ENCODE results near the gene PARP15.
"Not testable (repeated sequence)": the region's sequence is repeated elsewhere in the genome, so short reads cannot be mapped to it uniquely, and the experiment has no call there.

Gene PARP15

DNA sequence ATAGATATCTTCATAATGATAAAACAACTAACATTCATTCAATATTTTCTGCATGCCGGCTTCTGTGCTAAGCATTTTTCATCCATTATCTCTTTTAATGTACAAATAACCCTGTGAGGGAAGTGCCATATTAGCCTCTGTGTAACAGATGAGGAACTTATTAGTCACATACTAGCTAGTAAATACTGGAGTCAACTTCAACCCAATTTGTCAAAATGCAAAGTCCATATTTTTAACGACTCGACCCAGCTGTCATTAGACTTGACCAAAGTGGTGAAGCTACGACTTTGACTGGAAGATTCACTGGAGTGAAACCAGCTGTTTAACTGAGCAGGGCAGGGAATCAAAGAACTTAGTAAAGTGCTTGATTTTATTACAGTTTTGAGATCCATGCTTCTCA lies 41.6 kb downstream of the PARP15 start:
- DNase-seq: no peak

DNA sequence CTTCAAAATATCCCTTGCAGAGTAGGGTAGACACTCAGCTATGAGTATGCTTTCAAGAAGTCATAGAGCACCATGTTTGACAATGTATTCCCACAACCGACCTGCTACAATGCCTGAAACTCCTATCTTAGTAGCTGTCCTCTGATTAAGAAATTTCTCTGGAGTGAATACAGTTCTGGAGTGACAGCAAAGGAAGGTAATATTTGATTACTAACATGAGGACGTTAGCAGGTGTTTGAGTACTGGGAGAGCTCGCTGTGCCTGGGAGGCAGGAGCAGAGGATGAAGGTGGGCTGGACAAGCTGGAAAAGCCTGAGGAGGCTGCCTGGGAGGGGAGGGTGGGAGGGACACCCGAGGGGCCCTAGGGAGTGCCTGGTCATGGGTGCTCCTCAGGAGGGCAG lies 42.9 kb downstream of the PARP15 start:
- DNase-seq: no peak

DNA sequence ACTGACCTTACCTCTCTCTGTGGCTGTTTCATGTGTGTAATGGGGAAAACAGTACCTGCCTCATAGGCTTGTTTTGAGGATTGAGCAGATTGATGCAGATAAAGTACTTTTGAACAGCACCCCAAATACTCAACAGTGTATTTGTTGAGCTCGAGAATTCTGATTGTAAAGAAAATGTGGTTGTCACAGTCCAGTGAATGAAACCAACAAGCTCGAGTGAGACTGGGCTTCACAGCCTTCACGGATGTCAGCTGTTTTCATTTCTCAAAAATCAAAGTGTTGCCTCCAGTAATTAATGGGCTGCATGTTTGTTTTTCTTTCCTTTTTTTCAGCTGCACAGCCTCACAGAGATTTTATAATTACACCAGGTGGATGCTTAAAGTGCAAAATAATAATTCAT lies 43.7 kb downstream of the PARP15 start:
- DNase-seq: no peak

DNA sequence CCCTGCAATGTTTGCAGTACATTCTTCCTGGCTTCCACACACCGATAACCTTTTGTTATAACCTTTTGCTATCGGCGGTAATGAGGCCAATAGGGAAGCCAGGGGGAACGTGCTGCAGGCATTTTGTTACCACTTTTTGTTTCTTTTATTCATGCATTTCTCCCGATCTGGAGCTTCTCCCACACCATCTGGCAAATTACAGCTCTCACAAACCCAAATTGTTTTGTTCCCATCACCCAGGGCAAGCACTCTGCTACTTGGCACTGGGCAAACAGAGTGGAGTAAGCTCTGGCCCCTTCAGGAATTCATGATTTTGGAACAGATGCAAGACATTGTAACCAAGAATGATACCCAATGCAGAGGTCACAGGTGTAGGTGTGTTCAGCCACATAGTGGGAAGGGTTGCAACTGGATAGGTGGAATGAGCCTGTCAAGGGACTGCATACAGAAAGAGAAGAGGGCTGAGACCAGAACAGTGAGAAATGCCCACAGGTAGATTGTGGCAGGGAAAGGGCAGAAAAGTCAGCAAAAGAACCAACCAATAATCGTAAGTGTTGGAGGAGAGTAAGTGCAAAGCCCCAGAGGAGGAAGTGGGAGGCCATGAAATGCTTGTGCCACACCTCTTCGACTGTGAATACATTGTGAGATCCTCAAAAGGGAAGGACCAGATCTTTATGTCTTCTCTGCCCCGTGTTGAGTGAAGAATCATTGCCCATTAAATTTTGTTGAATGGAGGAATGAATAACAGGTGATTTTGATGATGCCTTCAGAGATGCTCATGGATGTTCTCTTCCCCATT lies 45.8 kb downstream of the PARP15 start:
- no peak for DNase-seq

DNA sequence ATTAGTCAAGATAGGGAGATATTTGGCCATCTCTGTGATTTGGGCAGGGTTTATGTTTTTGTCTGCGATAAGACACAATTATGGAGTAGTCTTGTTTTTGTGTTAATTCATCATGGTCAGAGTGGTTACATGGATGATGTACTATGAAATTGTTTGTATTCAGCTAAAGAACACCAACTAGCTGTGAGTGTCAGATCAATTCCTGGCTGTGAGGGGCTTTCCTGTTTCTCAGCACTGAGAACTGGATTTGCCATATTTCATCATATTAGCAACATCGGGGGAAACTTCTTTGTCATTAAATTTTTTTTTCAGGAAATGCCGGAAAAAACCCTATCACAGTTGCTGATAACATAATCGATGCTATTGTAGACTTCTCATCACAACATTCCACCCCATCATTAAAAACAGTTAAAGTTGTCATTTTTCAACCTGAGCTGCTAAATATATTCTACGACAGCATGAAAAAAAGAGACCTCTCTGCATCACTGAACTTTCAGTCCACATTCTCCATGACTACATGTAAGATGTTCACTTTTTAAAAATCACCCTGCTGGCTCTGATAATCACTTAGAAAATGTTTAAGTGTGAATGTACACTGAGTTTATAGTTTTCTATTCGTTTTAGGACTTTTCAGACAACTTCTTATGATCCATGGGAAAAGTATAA lies 49.2 kb downstream of the PARP15 start:
- DNase-seq: no peak

DNA sequence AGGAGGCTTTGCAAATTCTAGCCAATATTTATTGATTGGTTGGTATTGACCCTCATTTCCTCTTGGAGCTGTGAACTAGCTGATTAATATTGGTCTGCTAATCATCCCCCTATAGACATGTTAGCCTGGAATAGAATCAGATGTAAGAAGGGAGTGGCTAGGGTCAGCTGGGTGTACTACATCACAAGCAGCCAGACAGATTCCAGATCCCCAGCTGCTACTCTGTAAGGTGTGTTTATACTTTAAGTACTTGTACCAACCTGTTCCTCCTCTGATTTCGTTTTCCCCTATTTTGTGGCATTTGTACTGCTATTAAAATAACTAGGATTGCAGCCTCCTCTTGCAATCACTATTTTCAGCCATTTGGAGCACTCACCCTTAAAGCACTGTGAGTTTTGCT lies 49.9 kb downstream of the PARP15 start:
- no peak for DNase-seq

DNA sequence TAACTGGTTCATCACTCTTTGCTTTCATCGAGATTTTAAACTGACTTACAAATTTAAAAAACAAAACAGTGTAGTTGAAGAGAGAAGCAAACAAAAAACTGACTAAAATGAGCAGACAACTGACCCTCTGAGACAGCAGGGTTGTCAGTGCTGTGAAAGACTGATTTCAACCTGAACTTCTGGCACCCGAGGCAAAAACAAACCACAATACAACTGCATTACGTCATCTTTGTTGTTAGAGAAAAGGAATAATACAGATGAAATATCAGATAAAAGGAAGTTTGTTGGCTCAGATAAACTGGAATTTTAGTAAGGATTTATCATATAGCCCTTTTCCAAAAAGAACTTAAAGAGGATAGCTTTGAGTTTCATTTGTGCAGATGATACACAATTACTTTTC lies 51.1 kb downstream of the PARP15 start:
- no peak for DNase-seq

DNA sequence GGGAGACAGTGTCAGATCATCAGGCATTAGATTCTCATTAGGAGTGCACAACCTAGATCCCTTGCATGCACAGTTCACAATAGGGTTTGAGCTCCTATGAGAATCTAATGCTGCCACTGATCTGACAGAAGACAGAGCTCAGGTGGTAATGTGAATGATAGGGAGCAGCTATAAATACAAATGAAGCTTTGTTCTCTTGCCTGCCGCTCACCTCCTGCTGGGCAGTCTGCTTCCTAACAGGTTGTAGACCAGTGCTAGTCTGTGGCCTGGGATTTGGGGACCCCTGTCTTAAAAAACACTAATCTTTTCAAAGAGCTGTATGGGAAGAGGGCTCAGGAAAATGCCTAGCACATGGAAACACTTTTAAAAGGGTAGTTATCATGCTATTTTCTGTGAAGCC lies 52.3 kb downstream of the PARP15 start:
- no peak for DNase-seq

DNA sequence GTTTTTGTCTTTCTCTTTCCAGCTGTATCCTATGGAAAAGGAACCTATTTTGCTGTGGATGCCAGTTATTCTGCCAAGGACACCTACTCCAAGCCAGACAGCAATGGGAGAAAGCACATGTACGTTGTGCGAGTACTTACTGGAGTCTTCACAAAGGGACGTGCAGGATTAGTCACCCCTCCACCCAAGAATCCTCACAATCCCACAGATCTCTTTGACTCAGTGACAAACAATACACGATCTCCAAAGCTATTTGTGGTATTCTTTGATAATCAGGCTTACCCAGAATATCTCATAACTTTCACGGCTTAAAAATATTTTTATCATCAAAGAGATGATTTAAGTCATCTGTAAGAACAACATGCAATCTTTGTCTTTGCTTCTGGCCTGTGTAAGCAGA lies 58.3 kb downstream of the PARP15 start:
- DNase-seq: peak; percentile 48

DNA sequence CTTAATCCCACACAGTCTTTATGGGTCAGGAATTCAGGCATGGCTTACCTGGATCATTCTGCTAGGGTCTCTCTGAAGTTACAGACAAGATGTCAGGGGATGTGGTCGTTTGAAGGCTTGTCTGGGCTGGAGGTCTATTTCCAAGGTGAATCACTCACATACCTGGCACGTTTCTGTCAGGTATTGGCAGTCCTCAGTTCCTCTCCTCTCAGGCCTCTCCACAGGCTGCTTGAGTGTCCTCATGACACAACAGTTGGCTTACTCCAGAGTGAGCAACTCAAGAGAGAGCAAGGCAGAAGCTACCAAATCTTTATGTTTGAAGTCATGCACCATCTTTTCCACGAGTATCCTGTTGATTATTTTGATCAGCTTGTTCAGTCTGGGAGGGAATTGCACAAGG lies 59.2 kb downstream of the PARP15 start:
- DNase-seq: no peak

DNA sequence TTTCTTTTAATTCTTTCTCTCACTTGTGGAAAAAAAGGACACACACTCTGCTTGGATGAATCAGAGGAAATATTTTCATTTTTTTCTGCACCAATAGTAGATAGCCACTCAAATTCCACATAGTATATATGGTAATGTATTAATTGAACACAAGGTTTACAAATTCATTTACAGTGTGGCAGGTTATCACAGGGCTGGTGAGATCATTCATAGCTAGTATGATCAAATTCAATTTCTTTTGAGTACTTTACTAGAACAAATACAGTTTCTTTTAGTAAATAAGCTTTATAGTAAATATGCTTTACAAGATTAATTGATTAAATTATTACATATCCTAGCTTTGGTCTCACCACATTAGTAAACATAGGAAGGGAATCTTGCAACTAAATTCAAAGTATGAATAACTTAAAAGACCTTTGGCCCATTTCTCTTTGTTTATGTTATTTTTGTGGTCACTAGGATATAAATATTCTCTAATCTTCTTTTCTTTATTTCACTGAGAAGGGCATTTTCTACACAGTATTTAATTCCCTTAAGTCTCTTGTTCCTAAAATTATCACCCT lies 63.1 kb downstream of the PARP15 start:
- DNase-seq: no peak

DNA sequence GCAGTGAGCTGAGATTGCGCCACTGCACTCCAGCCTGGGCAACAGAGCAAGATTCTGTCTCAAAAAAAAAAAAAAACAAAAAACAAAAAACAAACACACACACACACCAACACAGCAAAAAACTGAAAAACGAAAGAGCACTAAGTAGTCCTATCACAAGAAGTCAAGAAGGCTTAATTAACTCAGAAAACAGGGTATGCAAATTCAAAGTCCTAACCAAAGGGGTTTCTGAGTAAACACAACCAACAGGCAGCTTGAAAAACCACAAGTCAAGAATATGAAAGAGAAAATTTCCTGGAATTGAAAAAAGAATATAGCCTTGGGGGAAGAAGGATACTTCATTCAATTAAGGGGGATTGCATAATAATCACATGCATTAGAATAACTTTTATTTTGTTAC lies 65.5 kb downstream of the PARP15 start:
- no peak for DNase-seq

DNA sequence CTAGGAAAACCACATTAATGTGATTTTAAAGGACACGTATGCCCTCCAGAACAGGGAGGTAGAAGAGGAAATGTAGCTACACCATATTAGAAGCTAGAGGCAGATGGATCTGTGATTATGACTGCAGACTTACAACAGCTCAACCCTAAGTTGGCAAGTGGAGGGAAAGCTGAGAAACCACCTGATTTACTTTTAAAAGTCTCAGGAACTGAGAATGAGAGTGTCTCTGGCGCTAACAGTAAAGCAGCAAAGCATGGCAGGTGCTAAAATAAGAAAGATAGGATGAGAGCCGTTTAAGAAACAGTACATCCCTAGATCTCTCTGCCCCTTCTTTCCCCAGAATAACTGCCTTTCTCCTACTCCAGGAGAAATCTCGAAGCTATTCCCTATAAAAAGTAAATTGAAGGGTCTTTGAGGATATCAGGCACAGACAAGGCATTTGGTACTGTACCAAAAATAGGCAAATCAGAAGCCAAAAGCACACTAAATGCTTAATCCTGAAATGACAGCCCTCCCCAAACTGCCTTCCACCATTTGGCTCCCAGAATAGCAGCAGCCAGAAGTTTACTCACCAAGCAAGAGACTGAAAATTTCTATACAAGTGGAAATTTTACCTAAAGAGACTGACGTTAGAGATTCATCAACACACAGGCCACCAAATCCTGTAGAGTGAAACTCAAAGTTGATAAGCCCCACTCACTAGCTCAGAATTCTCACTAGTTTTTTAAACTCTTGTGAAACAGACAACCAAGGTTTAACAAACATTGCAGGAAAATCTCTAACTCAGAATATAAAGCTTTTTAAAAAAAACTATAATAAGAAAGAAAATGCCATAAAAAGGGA lies 68.9 kb downstream of the PARP15 start:
- DNase-seq: no peak

DNA sequence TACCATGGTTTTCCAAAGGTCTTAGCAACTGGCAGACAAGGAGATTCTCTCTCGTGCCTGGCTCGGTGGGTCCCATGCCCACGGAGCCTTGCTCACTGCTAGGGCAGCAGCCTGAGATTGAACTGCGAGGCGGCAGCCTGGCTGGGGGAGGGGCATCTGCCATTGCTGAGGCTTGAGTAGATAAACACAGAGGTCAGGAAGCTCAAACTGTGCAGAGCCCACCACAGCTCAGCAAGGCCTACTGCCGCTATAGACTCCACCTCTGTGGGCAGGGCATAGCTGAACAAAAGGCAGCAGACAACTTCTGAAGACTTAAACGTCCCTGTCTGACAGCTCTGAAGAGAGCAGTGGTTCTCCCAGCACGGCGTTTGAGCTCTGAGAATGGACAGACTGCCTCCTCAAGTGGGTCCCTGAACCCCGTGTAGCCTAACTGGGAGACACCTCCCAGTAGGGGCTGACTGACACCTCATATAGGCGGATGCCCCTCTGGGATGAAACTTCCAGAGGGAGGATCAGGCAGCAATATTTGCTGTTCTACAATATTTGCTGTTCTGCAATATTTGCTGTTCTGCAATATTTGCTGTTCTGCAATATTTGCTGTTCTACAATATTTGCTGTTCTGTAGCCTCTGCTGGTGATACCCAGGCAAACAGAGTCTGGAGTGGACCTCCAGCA lies 73.9 kb downstream of the PARP15 start:
- not testable (repeated sequence) for DNase-seq

DNA sequence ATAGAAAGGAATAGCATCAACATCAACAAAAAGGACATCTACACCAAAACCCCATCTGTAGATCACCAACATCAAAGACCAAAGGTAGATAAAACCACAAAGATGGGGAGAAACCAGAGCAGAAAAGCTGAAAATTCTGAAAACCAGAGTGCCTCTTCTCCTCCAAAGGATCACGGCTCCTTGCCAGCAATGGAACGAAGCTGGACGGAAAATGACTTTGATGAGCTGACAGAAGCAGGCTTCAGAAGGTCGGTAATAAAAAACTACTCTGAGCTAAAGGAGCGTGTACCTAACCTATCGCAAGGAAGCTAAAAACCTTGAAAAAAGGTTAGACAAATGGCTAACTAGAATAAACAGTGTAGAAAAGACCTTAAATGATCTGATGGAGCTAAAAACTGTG lies 74.5 kb downstream of the PARP15 start:
- not testable (repeated sequence) for DNase-seq

DNA sequence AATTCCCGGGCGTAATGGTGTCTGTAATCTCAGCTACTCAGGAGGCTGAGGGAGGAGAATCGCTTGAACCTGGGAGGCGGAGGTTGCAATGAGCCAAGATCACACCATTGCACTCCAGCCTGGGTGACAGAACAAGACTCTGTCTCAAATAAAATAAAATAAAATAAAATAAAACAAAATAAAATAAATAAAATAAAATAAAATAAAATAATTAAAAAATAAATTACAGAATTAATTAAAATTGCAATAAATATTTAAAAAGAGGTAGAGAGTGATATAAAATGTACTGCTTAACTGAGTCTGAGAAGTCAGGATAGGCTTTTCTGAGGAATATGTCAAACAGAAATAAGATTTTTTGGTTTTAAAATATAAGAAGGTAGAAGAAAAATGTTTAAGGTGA lies 80.9 kb downstream of the PARP15 start:
- DNase-seq: not testable (repeated sequence)

DNA sequence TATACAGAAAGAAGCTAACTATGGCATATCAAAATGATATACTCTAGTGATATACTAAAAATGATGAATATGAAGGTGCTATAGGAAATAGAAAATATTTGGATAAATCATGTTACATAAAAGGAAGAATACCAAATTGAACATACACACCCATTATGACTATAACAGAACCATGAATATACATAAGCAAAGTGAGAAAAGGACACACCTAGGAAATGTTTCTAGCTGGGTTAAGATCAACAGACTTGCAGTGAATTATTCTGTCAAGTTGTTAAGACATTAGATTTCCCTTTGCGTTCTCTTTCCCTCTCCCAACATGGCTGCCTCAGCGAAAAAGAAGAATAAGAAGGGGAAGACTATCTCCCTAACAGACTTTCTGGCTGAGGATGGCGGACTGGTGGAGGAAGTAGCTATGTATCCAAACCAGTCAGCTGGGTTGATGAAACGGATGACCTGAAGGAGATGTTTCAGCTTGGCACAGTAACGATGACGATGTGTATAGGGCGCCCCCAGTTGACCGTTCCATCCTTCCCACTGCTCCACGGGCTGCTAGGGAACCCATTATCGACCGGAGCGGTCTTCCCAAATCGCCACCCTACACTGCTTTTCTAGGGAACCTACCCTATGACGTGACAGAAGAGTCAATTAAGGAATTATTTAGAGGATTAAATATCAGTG lies 83.0 kb downstream of the PARP15 start:
- no peak for DNase-seq

DNA sequence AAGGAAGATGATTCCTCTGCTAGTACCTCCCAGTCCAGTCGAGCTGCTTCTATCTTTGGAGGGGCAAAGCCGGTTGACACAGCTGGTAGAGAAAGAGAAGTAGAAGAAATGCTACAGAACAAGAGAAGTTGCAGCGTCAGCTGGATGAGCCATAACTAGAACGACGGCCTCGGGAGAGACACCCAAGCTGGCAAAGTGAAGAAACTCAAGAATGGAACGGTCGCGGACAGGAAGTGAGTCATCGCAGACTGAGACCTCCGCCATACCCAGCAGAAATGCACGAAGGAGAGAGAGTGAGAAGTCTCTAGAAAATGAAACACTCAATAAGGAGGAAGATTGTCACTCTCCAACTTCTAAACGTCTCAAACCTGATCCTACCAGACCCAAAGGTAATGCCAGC lies 84.2 kb downstream of the PARP15 start:
- DNase-seq: no peak

DNA sequence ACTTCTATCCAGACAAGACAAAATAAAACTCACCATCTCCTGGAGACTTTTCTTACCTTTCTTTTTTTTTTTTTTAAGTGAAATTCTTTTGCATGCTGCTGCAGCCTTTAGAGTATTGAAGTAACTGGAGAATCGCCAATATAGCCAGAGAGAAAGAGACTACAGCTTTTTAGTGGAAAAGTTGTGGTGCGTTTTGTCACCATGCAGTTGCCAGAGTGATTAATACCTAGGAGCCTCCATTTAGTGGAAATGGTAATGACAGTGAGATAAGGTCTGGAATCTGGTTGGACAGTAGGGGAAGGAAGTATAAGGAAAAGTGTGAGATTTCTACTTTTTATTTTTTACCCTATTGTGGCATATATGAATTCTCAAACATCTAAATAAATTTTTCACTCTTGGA lies 85.1 kb downstream of the PARP15 start:
- DNase-seq: no peak

DNA sequence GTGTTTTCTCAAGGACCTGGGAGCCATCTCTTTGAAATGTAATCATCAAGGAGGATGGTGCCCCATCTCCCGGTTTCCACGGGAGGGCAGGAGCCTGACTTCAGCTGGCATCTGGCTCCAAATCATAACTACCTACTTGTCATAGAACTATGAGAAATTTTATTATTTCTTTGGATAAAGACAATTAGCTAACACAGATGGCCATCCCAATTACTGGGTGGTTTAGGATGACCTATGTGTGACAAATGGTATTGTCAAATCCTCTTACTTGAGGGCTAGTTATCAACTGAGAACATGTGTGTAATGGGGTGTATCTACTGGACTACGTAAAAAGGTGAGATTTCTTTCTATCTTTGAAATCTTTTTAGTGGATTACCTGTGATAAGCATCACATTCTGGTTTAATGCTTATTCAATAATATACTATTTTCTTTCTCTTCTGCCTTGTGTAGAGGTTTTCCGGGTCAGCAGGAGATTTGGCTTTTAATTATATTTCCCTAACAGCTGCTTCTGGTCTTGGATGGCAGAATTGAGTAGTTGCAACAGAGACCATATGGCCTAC lies 87.9 kb downstream of the PARP15 start:
- no peak for DNase-seq

DNA sequence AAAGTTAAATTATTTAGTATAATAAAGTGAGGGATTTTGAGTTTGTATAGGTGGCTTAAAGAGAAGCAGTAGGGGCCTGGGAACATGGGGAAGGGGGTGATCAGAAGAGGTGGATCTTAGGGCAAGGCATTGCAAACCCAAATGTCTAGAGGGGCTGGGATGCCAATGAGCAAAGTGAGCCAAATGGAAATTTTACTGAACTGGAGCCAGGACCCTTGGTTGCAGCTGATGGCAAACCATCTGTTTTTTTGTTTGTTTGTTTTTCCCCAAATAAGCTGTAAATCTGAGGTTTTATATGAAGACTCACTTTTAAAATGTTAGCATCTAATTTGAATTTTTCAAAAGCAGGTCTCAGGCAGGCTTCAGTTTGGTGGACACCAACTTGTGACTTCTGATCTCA lies 88.4 kb downstream of the PARP15 start:
- DNase-seq: no peak

All from fibroblast of skin of scalp (primary cell).